ENCODE measurements around the gene TEDC2.
"Not testable (repeated sequence)": the region's sequence is repeated elsewhere in the genome, so short reads cannot be mapped to it uniquely, and the experiment has no call there.

The TEDC2 gene

DNA sequence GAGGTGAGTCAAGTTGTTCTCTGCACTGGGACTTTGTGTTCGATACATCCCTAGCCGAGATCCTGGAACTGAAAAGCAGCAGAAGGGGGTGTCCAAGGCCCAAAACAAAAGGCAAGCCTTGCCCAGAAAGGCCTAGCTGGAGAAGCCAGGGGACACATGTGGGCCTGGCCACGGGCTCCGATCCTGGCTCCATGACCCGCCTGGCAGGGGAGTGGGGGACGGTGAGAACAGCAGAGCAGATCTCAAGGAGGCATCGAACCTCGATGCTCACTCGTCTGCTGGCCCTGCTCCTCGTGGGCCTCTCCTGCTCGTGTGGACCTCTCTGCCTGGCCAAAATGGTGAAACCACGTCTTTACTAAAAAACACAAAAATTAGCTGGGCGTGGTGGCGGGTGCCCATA is 21.8 kb upstream of the TEDC2 start:
- DNase-seq, result no peak

DNA sequence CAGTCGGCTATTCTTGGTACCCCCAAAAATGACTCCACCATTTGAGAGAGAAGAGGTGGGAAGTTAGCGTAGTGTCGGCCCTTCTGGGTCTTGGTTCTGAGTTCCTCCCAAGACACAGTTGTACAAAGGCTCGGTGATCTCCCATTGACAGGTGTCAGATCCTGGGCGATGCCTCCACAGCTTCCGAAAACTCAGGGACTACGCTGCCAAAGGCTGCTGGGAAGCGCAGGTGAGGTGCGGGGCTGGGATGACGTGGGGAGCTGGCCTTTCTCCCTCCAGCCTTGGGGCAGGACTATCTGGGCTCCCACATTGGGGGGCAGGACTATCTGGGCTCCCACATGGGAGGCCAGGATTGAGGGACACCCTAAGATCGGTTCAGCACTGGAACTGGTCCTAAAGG is 20.3 kb upstream of the TEDC2 start:
- no peak for DNase-seq

DNA sequence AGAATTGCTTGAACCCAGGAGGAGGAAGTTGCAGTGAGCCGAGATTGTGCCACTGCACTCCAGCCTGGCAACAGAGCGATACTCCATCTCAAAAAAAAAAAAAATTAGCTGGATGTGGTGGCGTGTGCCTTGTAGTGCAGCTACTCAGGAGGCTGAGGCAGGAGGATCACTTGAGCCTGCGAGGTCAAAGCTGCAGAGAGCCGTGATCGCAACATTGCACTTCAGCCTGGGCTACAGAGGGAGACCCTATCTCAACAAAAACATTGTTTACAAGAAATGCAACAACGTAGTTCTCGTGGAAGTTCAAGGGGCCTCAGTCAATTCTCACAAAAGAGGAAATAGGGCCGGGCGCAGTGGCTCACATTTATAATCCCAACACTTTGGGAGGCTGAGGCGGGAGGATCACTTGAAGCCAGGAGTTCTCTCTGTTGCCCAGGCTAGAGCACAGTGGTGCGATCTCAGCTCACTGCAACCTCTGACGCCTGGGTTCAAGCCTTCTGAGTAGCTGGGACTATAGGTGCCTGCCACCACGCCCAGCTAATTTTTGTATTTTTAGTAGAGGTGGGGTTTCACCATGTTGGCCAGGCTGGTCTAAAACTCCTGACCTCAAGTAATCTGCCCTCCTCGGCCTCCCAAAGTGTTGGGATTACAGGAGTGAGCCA is 18.6 kb upstream of the TEDC2 start:
- DNase-seq, result not testable (repeated sequence)

DNA sequence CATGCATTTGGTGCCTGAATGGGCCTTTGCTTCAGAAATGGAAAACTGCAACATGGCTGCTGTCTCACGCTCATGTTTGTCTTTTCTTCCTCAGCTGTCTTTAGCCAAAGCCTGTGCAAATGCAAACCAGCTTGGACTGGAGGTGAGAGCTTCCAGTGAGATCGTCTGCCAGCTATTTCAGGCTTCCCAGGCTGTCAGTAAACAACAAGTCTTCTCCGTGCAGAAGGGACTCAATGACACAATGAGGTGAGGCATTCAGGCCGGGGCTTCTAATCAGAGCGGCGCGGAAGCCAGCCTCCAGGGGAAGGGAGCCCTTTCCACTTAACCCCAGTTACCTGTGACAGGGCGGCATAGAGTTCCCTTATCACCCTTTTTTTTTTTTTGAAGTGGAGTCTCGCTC is 16.4 kb upstream of the TEDC2 start:
- DNase-seq, result no peak

DNA sequence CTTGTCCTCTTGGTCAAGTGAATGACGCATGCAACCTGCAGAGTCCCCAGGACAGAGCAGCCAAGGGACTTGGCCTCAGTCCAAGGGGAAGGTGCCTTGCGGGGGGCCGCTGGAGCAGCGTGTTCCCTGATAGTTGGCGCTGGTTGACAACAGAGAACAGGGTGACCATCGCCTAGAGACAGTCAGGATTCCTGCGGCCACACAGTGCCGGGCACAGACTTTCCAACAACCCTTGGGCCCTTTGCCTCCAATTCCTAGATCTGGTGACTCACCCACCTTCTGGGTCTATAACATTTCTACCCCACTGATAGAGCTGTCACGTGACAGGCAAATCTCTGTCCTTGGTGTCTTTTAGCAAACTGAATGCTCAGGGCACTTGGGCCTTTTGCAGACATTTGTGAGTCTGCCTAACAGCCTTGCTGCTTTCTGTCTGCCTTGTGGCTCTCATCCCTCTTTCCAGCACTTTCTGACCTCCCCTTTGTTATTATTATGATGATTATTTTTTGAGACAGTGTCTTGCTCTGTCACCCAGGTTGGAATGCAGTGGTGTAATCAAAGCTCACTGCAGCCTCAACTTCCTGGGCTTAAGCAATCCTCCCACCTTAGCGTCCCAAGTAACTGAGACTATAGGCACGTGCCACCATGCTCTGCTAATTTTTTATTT is 11.9 kb upstream of the TEDC2 start:
- no peak for DNase-seq

DNA sequence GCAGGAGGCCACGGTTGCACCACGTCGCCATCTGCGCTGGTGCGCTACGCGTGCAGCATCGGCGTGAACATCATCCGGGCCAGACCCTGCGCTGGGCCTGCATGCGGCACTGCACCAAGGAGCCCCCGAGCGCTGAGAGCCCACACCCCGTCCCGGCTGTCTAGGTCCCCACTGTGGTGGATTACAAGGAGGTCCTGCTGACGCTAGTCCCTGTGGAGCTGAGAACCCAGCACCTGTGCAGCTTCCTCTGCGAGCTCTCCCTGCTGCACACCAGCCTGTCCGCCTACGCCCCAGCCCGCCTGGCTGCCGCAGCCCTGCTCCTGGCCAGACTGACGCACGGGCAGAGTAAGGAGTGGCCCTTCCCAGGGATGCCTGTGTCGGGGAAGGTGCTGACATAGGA is 10.8 kb upstream of the TEDC2 start:
- no peak for DNase-seq

DNA sequence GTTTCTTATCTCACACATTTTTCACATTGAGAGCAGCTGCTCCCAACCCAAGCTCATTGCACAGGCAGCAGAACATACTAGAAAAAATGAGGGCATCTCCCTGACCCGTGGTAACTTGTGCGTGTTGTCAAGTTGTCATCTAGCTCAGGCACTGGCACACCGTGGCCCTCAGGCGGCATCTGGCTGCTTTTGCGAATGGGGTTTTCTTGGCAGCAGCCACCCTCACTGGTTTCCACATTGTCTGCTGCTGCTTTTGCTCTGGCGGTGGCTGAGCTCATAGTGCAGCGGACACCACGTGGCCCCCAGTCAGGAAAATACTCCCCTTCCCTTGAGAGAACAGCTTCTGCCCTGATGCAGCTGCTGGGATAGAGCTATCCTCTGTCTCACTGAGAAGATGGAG is 9.4 kb upstream of the TEDC2 start:
- DNase-seq, result no peak

DNA sequence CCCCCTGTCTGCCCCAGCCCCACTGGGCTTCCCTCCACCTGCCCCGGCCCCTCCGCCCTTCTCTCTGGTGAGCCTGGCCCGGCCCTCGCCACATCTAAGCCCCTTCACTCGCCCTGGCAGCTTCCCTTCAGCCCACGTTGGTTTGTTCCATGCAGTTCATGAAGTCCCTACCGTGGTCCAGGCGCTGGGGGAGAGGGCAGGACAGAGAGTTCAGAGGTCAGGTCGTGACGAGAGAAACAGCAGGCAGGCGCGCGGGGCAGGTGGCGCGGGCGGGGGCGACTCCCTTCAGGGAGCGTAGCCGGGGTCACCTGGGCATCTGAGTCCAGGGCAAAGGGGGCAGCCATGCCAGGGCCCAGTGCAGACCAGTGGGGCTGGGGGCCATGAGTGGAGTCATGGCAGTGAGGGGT is 8.9 kb upstream of the TEDC2 start:
- DNase-seq, result no peak

DNA sequence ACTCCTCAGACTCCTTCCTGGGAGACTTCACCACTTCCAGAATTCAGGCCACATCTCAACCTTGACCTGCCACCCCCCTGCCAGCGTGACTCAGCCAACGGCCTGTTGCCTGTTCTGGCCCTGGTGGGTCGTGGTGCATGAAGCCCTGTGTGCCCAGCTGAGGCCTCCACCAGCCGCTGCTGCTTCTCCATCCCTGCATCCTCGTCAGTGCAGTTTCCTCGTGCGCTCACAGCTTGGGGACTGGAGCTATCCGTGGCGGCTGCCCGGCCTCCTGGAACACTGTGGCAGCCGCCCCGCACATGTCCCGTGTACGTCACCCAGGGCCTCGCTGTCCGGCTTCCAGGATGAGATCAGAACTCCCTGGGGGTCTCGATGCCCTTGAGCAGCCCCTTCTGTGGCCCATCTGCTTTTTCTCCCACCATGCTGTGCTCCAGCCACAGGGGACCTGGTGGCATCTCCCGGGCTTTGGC is 8.0 kb upstream of the TEDC2 start:
- no peak for DNase-seq

DNA sequence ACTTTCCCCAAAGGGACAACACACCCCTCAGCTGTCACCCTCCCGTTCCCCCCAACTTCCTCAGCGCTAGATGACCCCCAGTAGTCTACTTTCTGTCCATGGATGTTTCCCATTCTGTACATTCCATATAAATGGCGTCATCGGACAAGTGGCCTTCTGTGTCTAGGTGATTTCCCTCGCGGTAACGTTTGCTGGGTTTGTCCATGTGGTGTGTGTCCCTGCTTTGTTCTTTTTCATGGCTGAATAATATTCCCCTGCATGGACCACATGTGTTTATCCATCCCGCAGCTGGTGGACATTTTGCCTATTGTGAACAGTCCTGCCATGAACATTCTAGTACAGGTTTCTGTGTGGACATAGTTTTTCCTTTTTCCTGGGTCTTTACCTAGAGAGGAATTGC is 7.3 kb upstream of the TEDC2 start:
- DNase-seq, result no peak

DNA sequence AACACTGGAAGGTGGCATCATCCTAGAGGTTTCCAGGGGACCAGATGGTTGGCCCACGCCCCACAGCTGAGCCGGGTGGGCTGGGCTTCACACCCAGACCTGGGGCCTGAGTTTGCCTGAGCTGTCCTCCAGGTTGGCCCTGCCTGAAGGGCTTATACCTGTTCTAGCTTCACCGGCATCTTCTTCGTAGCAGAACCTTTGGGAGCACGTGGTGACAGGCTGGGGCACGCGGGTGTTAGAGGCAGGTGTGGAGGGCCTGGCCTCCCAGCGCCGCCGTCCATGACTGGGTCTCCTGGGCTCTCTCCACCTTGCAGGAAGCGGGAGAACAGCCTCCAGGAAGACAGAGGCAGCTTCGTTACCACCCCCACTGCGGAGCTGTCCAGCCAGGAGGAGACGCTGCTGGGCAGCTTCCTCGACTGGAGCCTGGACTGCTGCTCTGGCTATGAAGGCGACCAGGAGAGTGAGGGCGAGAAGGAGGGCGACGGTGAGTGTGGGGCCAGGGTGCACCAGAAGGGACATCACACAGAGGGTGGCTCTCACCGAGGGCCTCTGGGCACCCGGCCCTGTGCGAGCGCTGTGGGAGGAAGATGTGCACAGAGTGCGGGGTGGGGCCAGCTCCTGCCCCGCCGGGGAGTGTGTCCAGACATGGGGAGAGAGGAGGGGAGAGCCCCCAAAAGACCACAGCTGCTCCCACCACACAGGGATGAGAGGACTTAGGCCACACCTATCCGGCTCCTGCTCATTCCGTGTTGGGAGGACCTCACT is 4.6 kb upstream of the TEDC2 start:
- DNase-seq, result no peak

DNA sequence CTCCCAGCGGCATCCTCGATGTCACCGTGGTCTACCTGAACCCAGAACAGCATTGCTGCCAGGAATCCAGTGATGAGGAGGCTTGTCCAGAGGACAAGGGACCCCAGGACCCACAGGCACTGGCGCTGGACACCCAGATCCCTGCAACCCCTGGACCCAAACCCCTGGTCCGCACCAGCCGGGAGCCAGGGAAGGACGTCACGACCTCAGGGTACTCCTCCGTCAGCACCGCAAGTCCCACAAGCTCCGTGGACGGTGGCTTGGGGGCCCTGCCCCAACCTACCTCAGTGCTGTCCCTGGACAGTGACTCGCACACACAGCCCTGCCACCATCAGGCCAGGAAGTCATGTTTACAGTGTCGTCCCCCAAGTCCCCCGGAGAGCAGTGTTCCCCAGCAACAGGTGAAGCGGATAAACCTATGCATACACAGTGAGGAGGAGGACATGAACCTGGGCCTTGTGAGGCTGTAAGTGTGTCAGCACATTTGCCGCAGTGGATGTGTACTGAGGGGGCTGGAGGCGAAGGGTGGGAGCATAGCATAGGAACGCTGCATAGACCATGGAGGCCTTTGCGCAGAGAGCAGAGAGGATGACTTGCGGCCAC is 3.3 kb upstream of the TEDC2 start:
- no peak for DNase-seq

DNA sequence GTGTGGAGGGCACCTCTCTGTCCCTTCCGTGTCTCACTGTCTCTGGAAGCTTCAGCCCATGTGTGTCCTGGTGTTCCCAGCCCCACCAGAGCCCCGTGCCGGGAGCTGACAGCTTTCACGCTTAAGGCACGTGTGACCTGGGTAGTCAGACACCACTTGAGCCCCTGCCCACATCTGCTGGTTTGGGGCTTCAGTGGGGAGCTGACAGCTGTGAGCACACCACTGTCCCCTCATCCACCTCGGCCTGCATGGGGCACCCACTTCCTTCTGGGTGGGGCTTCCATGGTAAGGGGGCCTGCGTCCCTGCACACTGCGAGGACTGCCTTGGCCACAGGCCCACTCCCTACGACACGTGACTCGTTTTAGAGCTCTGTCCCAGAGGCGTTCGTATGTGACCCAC is 2.6 kb upstream of the TEDC2 start:
- no peak for DNase-seq

DNA sequence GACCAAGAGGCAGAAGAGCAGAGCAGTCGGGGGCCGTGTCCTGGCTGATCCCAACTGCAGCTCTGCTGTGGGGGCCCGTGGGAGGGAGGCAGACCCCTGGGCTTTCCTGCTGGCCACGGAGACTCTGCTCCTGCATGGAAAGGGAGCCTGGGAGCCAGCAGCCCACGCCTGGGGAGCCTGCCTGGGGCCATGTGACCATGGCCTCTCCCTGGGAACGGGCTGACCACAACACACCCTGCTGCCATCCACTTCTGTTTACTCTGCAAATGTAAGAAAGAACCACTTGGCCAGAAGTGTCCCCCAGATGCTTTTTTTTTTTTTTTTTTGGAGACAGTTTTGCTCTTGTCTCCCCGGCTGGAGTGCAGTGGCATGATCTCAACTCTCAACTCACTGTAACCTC is 2.0 kb upstream of the TEDC2 start:
- no peak for DNase-seq

DNA sequence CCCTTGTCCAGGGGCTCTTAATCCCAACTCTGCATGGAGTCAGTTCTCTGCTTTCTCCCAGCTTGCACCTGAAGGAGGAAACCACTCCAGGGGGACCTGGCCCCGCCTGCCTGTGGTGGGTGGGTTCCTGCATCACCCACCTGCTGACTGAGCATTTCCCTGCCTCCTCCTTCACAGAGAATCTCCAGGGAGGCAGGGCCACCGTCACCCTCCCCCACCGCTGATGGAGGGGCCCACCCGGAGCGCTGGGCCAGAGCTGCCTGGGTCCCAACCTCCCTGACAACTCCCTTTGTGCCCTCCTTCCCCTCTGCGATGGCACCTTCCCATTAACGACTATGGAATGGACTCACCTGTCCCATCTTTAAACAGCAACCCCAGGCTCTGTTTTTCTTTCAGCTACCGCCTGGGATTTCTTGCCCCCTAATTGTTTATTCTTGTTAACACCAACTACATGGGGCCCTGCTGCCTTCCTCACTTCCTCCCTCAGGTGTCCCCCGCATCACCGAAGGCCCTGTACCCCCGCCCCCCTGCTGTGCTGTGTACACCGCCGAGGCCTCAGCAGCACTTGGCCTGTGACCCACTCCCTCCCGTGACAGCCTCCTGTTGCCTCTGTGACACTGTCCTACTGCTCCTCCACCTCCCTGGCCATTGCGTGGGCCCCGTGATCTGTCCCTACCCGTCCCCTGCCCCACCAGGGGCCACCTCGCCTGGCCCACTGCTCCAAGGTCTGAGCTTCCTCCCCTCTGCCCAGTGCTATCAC is 842 bp upstream of the TEDC2 start:
- no peak for DNase-seq

DNA sequence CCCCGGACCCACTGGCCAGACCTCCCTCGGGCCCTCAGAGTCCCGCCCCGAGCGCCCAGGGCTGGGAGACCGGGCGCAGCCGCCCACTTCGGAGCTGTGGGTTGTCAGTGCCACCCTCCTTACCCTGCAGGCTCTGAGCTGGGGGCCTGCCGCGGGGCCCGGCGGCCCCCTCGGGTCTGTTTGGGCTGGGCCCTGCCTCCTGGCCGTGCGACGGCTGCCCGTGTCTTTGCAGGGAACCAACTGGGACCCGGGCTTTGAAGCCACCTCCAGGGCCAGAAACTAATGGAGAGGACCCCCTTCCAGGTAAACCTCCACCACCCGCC is 443 bp downstream of the TEDC2 start:
- DNase-seq, result no peak

DNA sequence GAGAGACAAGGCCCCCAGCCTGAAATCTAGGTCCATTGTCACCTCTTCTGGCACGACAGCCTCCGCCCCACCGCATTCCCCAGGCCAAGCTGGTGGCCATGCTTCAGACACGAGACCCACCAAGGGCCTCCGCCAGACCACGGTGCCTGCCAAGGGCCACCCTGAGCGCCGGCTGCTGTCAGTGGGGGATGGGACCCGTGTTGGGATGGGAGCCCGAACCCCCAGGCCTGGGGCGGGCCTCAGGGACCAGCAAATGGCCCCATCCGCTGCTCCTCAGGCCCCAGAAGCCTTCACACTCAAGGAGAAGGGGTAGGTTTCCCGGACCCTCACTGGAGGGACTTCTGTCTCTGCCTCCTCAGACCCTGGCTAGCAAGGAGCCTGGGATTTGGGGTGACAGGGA is 1.0 kb downstream of the TEDC2 start:
- DNase-seq, result no peak

DNA sequence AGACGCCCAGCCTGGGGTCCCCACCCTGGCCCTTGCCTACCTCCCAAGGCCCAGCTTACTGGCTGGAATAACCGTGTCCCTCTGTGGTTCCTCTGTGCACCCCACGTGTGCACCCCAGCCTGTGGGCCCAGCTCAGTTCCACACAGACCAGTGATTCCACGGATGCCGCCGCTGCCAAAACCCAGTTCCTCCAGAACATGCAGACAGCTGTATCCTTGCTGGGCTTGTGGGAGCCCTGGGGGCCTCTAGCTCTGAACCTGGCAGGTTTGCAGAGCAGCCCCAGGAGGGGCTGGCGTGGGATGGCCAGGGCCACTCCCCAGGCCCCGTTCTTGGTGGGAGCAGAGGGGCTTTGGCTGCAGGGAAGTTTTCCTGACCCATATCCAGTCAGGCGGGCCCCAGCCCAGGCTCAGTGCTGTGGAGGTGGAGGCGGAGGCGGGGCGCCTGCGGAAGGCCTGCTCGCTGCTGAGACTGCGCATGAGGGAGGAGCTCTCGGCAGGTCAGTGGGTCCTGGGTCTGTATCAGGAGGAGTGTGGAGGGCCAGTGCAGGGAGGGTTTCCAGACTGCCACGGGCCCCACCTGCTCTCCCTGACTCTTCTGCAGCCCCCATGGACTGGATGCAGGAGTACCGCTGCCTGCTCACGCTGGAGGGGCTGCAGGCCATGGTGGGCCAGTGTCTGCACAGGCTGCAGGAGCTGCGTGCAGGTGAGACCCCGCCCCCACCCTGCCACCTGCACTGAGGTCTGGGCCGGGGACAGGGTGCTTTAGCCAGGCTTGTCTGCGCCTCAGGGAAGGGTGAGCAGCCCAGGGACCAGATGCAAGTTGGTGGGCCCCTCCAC is 2.3 kb downstream of the TEDC2 start:
- DNase-seq, result no peak

DNA sequence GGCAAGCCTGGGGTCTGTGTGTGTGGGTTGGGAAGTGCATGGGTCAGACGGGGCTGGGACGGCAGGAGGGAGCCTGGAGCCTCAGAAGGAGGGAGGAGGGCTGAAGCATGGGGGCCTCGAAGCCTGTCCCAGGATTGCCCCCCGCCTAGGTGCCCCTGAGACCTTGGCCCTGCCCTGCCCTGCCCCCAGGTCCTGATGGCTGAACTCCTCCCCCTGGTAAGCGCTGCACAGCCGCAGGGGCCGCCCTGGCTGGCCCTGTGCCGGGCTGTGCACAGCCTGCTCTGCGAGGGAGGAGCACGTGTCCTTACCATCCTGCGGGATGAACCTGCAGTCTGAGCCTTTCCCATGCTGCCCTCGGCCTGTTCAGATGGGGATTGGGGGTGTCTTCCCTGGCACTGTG is 4.4 kb downstream of the TEDC2 start:
- DNase-seq, result no peak

DNA sequence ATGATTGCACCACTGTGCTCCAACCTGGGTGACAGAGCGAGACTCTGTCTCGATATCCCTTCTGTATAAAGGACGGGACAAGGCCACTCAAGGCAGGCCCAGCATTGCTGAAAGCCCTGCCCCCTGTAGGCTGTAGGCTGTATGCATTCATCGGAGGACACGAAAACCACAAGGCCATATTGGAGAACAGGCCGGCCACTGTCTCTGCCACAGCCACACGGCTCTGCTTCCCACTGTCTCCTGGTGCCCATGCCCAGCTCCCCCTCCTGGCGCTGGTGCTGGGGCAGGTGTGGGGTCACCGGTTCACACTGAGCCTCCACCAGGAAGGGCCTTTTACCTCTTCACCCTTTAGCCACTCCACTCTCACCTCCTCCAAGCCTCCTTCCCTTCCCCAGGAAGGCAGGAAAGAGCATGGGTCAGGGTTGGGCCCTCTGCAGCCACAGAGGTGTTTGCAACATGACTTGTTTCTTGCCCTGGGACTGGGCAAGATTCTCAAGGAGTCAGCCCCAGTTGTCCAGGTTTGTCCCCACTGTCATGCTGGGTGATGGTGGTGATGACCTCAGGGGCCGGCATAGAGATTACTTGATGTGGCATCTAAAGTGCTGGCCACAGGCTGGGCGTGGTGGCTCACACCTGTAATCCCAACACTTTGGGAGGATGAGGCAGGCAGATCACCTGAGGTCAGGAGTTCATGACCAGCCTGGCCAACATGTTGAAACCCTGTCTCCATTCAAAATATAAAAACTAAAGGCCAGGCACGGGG is 5.9 kb downstream of the TEDC2 start:
- DNase-seq, result peak in 1 of 2 experiments; percentile 36
